Prostate gland (tissue), 2 donors: ENCODE data around the gene CELF3.

ENCODE experiments used
- POLR2A ChIP-seq: fragments of 450-650 bp; IDR thresholded peaks from one replicate; pipeline ENCODE4 v1.6.1; 2016; ENCODE audit warnings: antibody characterized with exemption, mild to moderate bottlenecking
- POLR2AphosphoS5 ChIP-seq: sonication (generic); formaldehyde crosslinking; IDR thresholded peaks from one replicate; pipeline ENCODE4 v1.6.1; 2017; ENCODE audit warnings: antibody characterized with exemption
- TF ChIP-seq, protein P1 (sequence below), 4 experiments: fragments of 200-600 bp in 2 of 4; fragments of 450-650 bp in 2 of 4; sonication (generic) in 2 of 4; IDR thresholded peaks; 1 replicate in 3 of 4; 2 replicates in 1 of 4; pipeline ENCODE4 v1.5.1; 2016 to 2019; ENCODE audit warnings: antibody characterized with exemption in 4 of 4, mild to moderate bottlenecking in 2 of 4, moderate library complexity in 2 of 4

DNA sequence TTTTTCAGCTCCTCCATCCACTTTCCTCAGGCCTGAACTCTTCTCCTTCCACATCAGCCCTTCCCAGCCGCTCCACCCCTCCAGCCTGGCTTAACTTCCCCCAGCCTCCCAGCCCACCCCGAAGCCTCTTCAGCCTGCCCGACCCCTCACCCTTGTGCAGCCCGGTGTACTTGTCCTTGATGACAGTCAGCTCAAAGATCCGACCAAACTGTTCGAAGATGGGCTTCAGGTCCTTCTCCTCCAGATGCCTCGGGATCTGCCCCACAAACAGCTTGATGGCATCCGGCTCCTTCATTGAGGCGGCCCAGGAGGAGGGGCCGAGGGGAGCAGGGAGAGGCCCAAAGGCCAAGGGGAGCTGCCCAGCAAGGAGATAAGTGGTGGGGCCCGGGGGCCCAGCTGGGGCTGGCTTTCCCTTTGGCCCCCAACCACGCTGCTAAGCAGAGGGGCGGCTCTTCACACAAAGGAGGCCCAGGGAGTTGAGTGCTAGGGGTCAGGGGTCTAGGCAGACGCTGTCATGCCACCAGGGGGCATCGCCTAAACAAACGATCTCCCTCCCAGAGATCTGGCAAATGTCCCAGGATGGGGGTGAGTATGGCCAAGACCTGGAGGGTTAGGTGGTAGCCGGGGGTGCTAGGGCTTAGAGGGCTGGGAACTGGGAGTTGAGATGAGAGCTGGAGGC, 738 bp downstream of the CELF3 start:
- TF ChIP-seq POLR2A (no peak), POLR2AphosphoS5 (no peak)
- TF ChIP-seq, protein P1, sequence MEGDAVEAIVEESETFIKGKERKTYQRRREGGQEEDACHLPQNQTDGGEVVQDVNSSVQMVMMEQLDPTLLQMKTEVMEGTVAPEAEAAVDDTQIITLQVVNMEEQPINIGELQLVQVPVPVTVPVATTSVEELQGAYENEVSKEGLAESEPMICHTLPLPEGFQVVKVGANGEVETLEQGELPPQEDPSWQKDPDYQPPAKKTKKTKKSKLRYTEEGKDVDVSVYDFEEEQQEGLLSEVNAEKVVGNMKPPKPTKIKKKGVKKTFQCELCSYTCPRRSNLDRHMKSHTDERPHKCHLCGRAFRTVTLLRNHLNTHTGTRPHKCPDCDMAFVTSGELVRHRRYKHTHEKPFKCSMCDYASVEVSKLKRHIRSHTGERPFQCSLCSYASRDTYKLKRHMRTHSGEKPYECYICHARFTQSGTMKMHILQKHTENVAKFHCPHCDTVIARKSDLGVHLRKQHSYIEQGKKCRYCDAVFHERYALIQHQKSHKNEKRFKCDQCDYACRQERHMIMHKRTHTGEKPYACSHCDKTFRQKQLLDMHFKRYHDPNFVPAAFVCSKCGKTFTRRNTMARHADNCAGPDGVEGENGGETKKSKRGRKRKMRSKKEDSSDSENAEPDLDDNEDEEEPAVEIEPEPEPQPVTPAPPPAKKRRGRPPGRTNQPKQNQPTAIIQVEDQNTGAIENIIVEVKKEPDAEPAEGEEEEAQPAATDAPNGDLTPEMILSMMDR (IDR thresholded peaks at IDR 0.05) = no peak
